Colon (tissue), 2 donors: ENCODE data around the gene PMPCB.
"Not testable (repeated sequence)": the region's sequence is repeated elsewhere in the genome, so short reads cannot be mapped to it uniquely, and the experiment has no call there.

Experiments
- FAIRE-seq: peaks from 2 replicates; lab custom pipeline; 2012; peaks lifted over from hg19 to GRCh38; lab: Jason Lieb, UNC
- donor health status: control.
- donor health status: control.

The PMPCB gene

GRCh38 chr7:103296901-103297836, at the start of gene PMPCB:
TSS of gene PMPCB (plus strand) at chr7:103297435. CDS start at chr7:103297460, 25 bp downstream.
- FAIRE-seq = no peak

GRCh38 chr7:103253699-103254506, 43.3 kb upstream of the PMPCB start:
- not testable (repeated sequence) for FAIRE-seq

GRCh38 chr7:103264054-103264453, 33.2 kb upstream of the PMPCB start:
- FAIRE-seq = not testable (repeated sequence)

GRCh38 chr7:103266229-103266628, 31.0 kb upstream of the PMPCB start:
- FAIRE-seq = not testable (repeated sequence)

- not testable (repeated sequence) for FAIRE-seq
Measured at GRCh38 chr7:103273374-103273773, 23.9 kb upstream of the PMPCB start.

- FAIRE-seq = not testable (repeated sequence)
Measured at GRCh38 chr7:103274867-103275266, 22.4 kb upstream of the PMPCB start.

- not testable (repeated sequence) for FAIRE-seq
Measured at GRCh38 chr7:103278195-103278594, 19.0 kb upstream of the PMPCB start.

GRCh38 chr7:103279636-103279962, 17.6 kb upstream of the PMPCB start:
- not testable (repeated sequence) for FAIRE-seq

- not testable (repeated sequence) for FAIRE-seq
Measured at GRCh38 chr7:103279963-103280802, 17.1 kb upstream of the PMPCB start.

- not testable (repeated sequence) for FAIRE-seq
Measured at GRCh38 chr7:103280803-103281155, 16.5 kb upstream of the PMPCB start.

GRCh38 chr7:103282802-103283427, 14.3 kb upstream of the PMPCB start:
- peak; percentile 91 for FAIRE-seq

GRCh38 chr7:103292122-103292521, 5.1 kb upstream of the PMPCB start:
- FAIRE-seq = no peak

GRCh38 chr7:103293526-103293925, 3.7 kb upstream of the PMPCB start:
- FAIRE-seq = no peak

- no peak for FAIRE-seq
Measured at GRCh38 chr7:103297837-103298179, 573 bp downstream of the PMPCB start.

GRCh38 chr7:103299660-103300059, 2.4 kb downstream of the PMPCB start:
- no peak for FAIRE-seq

- FAIRE-seq = no peak
Measured at GRCh38 chr7:103301441-103301840, 4.2 kb downstream of the PMPCB start.

GRCh38 chr7:103307503-103308231, 10.4 kb downstream of the PMPCB start:
- FAIRE-seq = no peak

- no peak for FAIRE-seq
Measured at GRCh38 chr7:103314852-103315251, 17.6 kb downstream of the PMPCB start.

GRCh38 chr7:103316380-103316941, 19.2 kb downstream of the PMPCB start:
- FAIRE-seq = no peak

GRCh38 chr7:103317009-103317408, 19.8 kb downstream of the PMPCB start:
- FAIRE-seq = no peak

- no peak for FAIRE-seq
Measured at GRCh38 chr7:103325744-103326143, 28.5 kb downstream of the PMPCB start.
